HEK293T (cell line): ENCODE results near the gene LMTK2.

Experiments used
- CTCF ChIA-PET: fragments of 350-600 bp; formaldehyde crosslinking; extraction: SDS; loops from one replicate; lab custom pipeline; 2021; ENCODE audit warnings: antibody characterized with exemption, inconsistent platforms; lab: Yijun Ruan, JAX
- POLR2A ChIA-PET: fragments of 350-600 bp; formaldehyde crosslinking; extraction: SDS; loops from one replicate; lab custom pipeline; 2020; ENCODE audit warnings: antibody characterized with exemption, inconsistent platforms; lab: Yijun Ruan, JAX
- DNase-seq: peaks from one replicate; pipeline ENCODE4 v3.0.0; 2012; ENCODE audit warnings: mixed read lengths; ENCODE audit errors: extremely low spot score
- ARNT ChIP-seq: fragments of 450-650 bp; IDR thresholded peaks from 2 replicates; pipeline ENCODE4 v1.6.1; 2017; ENCODE audit warnings: mild to moderate bottlenecking
- BHLHE40 ChIP-seq: fragments of 450-650 bp; IDR thresholded peaks from 2 replicates; pipeline ENCODE4 v1.6.1; 2016; ENCODE audit warnings: mild to moderate bottlenecking, moderate library complexity, borderline replicate concordance
- CTBP1 ChIP-seq: fragments of 450-650 bp; IDR thresholded peaks from 2 replicates; pipeline ENCODE4 v1.6.1; 2016; ENCODE audit warnings: borderline replicate concordance
- ELF4 ChIP-seq: fragments of 450-650 bp; IDR thresholded peaks from 2 replicates; pipeline ENCODE4 v1.6.1; 2017; ENCODE audit warnings: antibody characterized with exemption
- FOXA1 ChIP-seq: fragments of 450-650 bp; IDR thresholded peaks from 2 replicates; pipeline ENCODE4 v1.6.1; 2016; ENCODE audit warnings: mild to moderate bottlenecking
- FOXK2 ChIP-seq: fragments of 450-650 bp; IDR thresholded peaks from 2 replicates; pipeline ENCODE4 v1.6.1; 2016; ENCODE audit warnings: mild to moderate bottlenecking
- FOXM1 ChIP-seq: fragments of 450-650 bp; IDR thresholded peaks from 2 replicates; pipeline ENCODE4 v1.6.1; 2017; ENCODE audit warnings: mild to moderate bottlenecking, borderline replicate concordance
- HDGF ChIP-seq: fragments of 450-650 bp; IDR thresholded peaks from 2 replicates; pipeline ENCODE4 v1.6.1; 2017; ENCODE audit warnings: antibody characterized with exemption, borderline replicate concordance
- L3MBTL2 ChIP-seq: fragments of 450-650 bp; conservative IDR thresholded peaks from 2 replicates; pipeline ENCODE4 v1.6.1; 2016; ENCODE audit warnings: mild to moderate bottlenecking
- LEF1 ChIP-seq: fragments of 450-650 bp; IDR thresholded peaks from 2 replicates; pipeline ENCODE4 v1.6.1; 2017; ENCODE audit warnings: mild to moderate bottlenecking, borderline replicate concordance
- NFRKB ChIP-seq: fragments of 450-650 bp; IDR thresholded peaks from 2 replicates; pipeline ENCODE4 v1.6.1; 2016; ENCODE audit warnings: mild to moderate bottlenecking, moderate library complexity
- SP1 ChIP-seq: fragments of 450-650 bp; IDR thresholded peaks from 2 replicates; pipeline ENCODE4 v1.6.1; 2017
- SUZ12 ChIP-seq: fragments of 450-650 bp; IDR thresholded peaks from 2 replicates; pipeline ENCODE4 v1.6.1; 2016; ENCODE audit warnings: mild to moderate bottlenecking
- TARDBP ChIP-seq: fragments of 450-650 bp; IDR thresholded peaks from 2 replicates; pipeline ENCODE4 v1.6.1; 2016
- ZNF384 ChIP-seq: fragments of 450-650 bp; IDR thresholded peaks from 2 replicates; pipeline ENCODE4 v1.6.1; 2016
- TF ChIP-seq, protein P1 (sequence below): fragments of 450-650 bp; IDR thresholded peaks from 2 replicates; pipeline ENCODE4 v1.6.1; 2016

The LMTK2 gene

DNA sequence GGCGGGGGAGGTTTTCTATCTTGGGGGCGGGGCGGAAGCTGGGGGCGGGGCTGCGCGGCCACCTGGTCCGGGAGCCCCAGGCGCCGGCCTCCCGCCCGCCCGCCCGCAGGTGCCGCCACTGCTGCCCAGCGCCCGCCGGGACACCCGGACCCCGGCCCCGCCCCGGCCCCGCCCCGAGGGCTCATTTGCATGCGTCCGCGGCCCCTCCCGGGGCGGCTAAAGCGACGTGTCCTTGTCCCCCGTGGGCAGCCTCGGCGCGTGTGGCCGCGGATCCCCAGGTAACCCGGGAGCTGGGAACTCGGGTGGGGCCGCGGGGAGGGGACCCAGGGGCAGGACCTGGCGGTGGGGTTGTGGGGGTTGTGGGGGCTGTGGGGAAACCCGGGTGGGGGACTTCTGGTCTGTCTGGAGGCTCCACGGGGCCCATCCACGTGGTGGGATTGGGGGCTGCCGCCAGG is 104.6 kb downstream of the LMTK2 start, which contains the start of gene BHLHA15:
BHLHA15 (plus strand) TSS at position 219 of the 455 bp plus-strand sequence. CDS start 871 bp downstream, outside the sequence.
- TF ChIP-seq FOXM1 = no peak
- no peak for TF ChIP-seq ELF4
- TF ChIP-seq TARDBP = no peak
- no peak for TF ChIP-seq SUZ12
- TF ChIP-seq, protein P1, sequence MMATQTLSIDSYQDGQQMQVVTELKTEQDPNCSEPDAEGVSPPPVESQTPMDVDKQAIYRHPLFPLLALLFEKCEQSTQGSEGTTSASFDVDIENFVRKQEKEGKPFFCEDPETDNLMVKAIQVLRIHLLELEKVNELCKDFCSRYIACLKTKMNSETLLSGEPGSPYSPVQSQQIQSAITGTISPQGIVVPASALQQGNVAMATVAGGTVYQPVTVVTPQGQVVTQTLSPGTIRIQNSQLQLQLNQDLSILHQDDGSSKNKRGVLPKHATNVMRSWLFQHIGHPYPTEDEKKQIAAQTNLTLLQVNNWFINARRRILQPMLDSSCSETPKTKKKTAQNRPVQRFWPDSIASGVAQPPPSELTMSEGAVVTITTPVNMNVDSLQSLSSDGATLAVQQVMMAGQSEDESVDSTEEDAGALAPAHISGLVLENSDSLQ = no peak
- no peak for TF ChIP-seq ZNF384
- TF ChIP-seq NFRKB = no peak
- no peak for TF ChIP-seq ARNT
- TF ChIP-seq LEF1 = no peak
- no peak for TF ChIP-seq HDGF
- DNase-seq = no peak
- ChIA-PET POLR2A (no interaction called here), CTCF (interaction anchor here (0.6 kb wide), 1 partner anchor 49 kb away, joined by 3 read pairs; no protein-coding TSS in a partner anchor)

DNA sequence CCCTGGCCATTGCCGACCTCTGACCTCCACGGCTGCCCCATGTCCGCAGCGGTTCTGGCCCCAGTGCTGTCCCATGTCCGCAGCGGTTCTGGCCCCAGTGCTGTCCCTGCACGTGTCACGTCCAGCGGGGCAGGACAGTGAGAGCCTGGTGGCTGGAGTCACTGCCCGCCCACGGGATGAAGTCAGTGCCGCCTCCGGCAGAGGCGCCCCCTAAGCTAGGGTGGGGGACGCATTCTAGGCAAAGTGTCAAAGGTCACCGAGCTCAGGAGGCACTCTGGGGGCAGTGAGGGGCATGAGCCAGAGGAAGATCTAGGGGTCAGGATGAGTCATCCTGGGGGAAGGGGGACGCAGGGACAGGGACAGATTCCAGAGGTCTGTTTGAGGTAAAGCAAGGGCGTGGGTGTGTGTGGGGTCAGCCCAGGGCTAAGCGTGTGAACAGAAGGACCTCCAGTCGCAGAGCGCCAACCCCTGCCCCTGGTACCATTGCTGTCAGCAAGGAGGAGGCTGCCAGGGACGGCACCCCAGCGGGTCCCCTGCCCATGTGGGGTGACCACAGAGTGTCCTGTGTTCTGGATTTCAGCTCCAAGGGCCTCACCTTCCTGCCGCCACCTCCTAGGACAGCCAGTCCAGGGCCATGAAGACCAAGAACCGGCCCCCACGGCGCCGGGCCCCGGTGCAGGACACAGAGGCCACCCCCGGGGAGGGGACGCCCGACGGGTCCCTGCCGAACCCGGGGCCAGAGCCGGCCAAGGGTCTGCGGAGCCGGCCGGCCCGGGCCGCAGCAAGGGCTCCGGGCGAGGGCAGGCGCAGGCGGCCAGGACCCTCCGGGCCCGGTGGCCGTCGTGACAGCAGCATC is 105.2 kb downstream of the LMTK2 start:
- ChIA-PET POLR2A (no interaction called here), CTCF (interaction anchor here (0.6 kb wide), 1 partner anchor 48 kb away, joined by 3 read pairs; no protein-coding TSS in a partner anchor)
- TF ChIP-seq L3MBTL2 (no peak), SP1 (no peak), HDGF (no peak), FOXA1 (no peak), CTBP1 (no peak), FOXM1 (no peak), NFRKB (no peak), ELF4 (no peak), TARDBP (no peak), FOXK2 (no peak), BHLHE40 (no peak), ZNF384 (no peak)
- TF ChIP-seq, protein P1 = no peak
- no peak for DNase-seq

DNA sequence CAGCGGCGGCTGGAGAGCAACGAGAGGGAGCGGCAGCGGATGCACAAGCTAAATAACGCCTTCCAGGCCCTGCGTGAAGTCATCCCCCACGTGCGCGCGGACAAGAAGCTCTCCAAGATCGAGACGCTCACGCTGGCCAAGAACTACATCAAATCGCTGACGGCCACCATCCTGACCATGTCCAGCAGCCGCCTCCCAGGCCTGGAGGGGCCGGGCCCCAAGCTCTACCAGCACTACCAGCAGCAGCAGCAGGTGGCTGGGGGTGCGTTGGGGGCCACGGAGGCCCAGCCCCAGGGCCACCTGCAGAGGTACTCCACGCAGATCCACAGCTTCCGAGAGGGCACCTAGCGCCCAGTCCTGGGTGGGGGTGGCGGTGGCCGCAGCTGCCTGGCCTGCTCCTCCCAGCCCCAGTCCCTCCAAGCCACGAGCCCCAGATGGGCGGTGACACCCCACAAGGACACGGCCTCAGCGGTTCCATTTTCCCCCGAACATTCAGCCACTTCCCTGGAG is 105.9 kb downstream of the LMTK2 start:
- DNase-seq = no peak
- CTCF ChIA-PET = no interaction called here
- TF ChIP-seq ARNT (no peak), TARDBP (no peak), FOXA1 (no peak), HDGF (no peak), ZNF384 (no peak), ELF4 (no peak), BHLHE40 (no peak), SP1 (no peak), FOXM1 (no peak), L3MBTL2 (no peak), CTBP1 (no peak), SUZ12 (no peak)
- TF ChIP-seq, protein P1 = no peak
- POLR2A ChIA-PET = no interaction called here

DNA sequence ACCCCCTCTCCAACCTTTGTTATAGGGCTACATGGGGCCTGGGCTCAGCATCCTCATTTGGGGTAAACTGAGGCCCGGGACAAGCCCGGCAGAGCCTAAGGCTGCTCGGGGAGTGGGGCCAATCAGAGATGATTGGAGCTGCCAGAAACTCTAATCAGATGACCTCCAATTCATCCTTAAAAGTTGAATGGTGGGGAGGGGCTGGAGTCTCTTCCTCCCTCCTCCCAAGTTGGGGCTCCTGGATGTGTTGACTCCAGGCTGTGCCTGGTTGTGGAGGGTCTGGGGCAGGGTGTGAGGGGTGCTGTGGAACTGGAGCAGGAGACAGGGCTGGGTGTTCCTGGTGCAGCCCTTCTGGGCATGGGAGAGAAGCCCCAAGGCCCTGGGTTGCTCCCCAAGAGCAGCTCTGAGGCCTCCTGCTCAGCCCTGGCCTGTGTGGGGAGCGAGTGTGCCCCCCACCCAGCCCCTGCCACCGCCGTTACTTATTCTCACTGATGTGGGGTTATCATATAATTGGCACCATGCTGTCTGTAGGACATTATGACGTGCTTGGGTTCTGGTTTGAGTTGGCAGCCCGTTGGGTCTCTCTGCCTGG is 106.7 kb downstream of the LMTK2 start:
- no peak for DNase-seq
- TF ChIP-seq CTBP1 = no peak
- no peak for TF ChIP-seq SP1
- no peak for TF ChIP-seq ELF4
- no peak for TF ChIP-seq LEF1
- no peak for TF ChIP-seq FOXK2
- TF ChIP-seq BHLHE40 = no peak
- TF ChIP-seq NFRKB = no peak
- TF ChIP-seq ZNF384 = no peak
- no peak for TF ChIP-seq HDGF
- TF ChIP-seq FOXA1 = no peak
- no peak for TF ChIP-seq FOXM1
- TF ChIP-seq L3MBTL2 = no peak
- TF ChIP-seq ARNT = no peak
- POLR2A ChIA-PET = no interaction called here
- CTCF ChIA-PET = no interaction called here

DNA sequence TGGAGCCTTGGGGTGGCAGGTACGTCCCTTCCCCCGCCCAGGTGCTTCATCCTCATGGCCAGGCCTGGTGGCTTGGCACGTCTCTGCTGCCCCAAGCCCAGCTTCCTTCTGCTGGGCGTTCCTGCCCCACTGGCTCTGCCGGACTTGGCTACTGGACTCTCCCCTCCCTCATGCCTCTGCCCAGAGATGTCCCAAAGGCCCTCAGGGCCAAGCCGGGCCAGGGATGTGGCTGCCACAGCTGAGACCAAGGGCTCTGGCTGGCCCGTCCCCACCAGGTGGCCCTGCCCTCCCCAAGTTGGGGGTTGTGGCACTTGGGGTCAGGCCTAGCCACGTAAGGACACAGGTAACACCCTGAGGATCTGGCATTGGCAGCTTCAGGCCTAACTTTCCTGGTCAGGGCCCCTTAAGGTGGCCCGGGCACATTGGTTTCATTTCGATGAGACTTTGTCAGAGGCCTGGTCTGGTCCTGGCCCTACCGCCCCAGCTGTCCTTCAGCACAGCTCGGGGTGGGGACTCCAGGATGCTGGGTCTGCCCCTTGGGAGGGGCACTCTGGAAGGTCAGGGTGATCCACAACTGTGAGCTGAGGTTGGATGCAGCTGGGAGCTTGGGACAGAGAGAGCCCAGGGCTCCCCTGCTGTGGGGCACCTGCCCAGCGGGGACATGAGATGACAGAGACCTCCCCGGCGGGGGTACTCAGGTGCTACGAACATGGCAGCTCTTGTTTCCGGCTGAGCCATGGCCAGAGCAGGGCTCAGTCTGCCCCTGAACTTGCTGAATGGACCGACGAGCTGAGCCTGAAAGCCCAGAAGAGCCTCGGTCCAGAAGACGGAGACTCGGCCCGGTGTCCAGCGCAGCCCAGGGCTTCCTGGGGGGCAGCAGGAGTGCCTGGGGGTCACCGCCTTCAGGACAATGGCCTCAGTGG is 107.5 kb downstream of the LMTK2 start:
- TF ChIP-seq HDGF (no peak), NFRKB (no peak), L3MBTL2 (no peak), ARNT (no peak), LEF1 (no peak), ZNF384 (no peak), FOXK2 (no peak), SUZ12 (no peak), SP1 (no peak), CTBP1 (no peak), FOXA1 (no peak), BHLHE40 (no peak), FOXM1 (no peak), ELF4 (no peak), TARDBP (no peak)
- TF ChIP-seq, protein P1 = no peak
- no peak for DNase-seq
- ChIA-PET POLR2A (no interaction called here), CTCF (interaction anchor here (1.1 kb wide), 1 partner anchor 192 kb away, joined by 3 read pairs; no protein-coding TSS in a partner anchor)
